ENCODE results near the gene NAT8.
"Not testable (repeated sequence)": the region's sequence is repeated elsewhere in the genome, so short reads cannot be mapped to it uniquely, and the experiment has no call there.

Gene NAT8

DNA sequence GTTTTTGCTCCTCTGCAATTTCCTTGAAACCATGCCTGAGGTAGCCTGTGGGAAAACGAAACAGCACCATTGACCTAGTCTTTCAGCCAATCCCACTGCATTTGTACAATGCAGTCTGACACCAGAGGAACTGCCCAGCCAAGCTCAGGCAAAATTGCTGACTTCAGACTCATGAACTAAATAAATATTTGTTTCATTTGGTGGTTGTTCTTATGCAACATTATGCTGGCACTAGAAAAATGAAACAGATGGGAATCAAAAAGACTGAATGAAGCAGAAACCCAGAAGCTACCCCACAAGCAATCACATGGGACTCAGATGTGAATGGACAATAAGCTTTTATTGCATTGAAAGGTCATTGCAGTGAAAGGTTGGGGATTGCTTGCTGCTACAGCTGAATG is 1.7 kb downstream of the NAT8 start:
- H3K4me3 ChIP-seq (ENCODE audit: control insufficient read depth, low read depth, low read length) = no peak overlapping the region
- no peak for DNase-seq (ENCODE audit: low read depth)
- TF ChIP-seq, protein P1, sequence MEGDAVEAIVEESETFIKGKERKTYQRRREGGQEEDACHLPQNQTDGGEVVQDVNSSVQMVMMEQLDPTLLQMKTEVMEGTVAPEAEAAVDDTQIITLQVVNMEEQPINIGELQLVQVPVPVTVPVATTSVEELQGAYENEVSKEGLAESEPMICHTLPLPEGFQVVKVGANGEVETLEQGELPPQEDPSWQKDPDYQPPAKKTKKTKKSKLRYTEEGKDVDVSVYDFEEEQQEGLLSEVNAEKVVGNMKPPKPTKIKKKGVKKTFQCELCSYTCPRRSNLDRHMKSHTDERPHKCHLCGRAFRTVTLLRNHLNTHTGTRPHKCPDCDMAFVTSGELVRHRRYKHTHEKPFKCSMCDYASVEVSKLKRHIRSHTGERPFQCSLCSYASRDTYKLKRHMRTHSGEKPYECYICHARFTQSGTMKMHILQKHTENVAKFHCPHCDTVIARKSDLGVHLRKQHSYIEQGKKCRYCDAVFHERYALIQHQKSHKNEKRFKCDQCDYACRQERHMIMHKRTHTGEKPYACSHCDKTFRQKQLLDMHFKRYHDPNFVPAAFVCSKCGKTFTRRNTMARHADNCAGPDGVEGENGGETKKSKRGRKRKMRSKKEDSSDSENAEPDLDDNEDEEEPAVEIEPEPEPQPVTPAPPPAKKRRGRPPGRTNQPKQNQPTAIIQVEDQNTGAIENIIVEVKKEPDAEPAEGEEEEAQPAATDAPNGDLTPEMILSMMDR (IDR thresholded peaks at IDR 0.05; ENCODE audit: control insufficient read depth, insufficient read depth, low read depth, low read length, missing control alignments) = no peak

- H3K4me3 ChIP-seq (ENCODE audit: control insufficient read depth, low read depth, low read length) = no peak overlapping the region
- TF ChIP-seq, protein P1 (IDR thresholded peaks at IDR 0.05; ENCODE audit: control insufficient read depth, insufficient read depth, low read depth, low read length, missing control alignments) = no peak
- DNase-seq (ENCODE audit: low read depth) = no peak
Observed at GRCh38 chr2:73638429-73638828, 3.8 kb downstream of the NAT8 start.

- H3K4me3 ChIP-seq (ENCODE audit: control insufficient read depth, low read depth, low read length); DNase-seq (ENCODE audit: low read depth): not testable (repeated sequence)
Observed at GRCh38 chr2:73636977-73637376, 5.2 kb downstream of the NAT8 start.

DNA sequence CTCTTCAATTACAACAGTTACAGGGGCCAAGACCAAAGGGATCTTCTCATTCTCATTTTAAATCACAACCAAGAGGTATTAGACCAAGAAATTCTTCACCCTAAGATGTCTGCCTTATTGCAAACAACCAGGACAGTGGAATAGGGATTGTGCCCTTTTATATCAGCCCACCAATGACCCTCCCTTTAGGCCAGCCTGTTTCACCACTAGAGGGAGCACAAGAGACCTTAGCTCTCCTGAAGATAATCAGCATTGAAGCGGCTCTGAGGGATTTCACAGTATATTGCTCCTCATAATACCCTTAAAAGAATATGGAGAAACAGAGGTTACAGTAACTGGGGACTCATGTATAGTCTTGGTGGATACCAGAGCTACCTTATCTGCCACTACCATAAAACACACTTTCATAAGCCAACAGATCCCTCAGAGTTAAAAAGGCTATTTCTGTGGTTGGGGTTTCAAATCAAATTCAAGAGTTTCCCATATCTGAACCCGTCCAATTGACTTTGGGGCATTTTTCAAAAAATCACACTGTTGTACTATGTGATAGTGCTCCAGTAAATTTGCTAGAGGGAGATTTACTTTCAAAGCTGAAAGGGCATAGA is 11.5 kb downstream of the NAT8 start:
- H3K4me3 ChIP-seq (ENCODE audit: control insufficient read depth, low read depth, low read length); DNase-seq (ENCODE audit: low read depth): not testable (repeated sequence)
- TF ChIP-seq, protein P1 (IDR thresholded peaks at IDR 0.05; ENCODE audit: control insufficient read depth, insufficient read depth, low read depth, low read length, missing control alignments) = peak; percentile 61

DNA sequence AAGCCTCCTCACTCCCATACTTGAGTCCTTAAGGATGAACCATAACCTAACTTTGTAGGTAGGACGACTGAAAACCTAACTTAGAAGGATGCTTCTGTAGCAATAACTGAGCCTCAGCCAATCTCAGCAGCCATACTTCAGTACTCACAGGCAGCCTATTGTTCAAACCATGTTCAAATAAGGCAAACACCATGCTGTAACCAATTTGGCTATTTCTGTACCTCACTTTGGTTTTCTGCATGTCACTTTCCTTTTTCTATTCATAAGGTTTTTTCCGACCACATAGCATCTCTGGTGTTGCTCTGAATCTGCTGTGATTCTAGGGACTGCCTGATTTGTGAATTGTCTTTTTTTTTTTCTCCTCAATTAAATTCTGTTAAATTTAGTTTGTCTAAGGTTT is 13.7 kb downstream of the NAT8 start:
- not testable (repeated sequence) for H3K4me3 ChIP-seq (ENCODE audit: control insufficient read depth, low read depth, low read length); DNase-seq (ENCODE audit: low read depth)

DNA sequence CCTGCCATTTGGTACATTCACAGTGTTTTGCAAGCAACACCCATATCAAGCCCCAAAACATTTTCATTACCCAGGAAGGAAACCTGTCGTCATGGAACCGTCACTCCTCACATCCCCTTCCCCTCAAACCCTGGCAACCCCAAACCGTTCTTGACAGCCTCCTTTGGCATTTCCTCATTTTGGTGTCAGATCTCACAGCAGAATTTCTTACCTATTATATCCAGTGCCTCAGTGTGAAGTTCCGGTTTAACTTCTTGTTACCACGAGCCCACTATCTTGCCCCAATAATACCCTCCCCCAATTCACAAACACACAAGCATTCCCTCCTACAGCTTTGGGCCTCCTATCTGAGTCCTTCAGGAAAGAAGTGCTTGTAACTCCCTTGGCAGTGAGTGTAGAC is 16.0 kb downstream of the NAT8 start:
- DNase-seq (ENCODE audit: low read depth); H3K4me3 ChIP-seq (ENCODE audit: control insufficient read depth, low read depth, low read length): not testable (repeated sequence)

DNA sequence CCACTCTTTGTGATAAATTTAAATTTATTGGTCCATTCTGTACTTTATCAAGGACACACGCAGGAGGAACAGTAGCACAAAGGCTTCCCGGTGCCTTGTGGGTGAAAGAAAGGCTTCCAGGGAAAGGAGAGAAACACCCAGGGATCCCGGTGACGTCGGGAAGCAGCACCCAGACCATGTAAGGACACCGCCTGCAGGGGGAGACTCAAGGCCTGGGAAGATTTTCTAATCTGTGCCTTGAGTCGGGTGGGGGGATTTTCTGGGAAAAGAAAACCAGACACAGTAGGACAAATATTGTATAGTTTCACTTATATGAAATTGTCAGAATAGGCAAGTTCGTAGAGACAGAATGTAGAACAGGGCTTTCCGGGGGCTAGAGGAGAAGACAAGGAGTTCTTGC is 17.6 kb downstream of the NAT8 start:
- not testable (repeated sequence) for DNase-seq (ENCODE audit: low read depth)

GRCh38 chr2:73624036-73624435 is 18.2 kb downstream of the NAT8 start:
- H3K4me3 ChIP-seq (ENCODE audit: control insufficient read depth, low read depth, low read length); DNase-seq (ENCODE audit: low read depth): not testable (repeated sequence)

More for the DNA sequence above, 17.6 kb downstream of the NAT8 start:
- not testable (repeated sequence) for H3K4me3 ChIP-seq (ENCODE audit: control insufficient read depth, low read depth, low read length)

DNA sequence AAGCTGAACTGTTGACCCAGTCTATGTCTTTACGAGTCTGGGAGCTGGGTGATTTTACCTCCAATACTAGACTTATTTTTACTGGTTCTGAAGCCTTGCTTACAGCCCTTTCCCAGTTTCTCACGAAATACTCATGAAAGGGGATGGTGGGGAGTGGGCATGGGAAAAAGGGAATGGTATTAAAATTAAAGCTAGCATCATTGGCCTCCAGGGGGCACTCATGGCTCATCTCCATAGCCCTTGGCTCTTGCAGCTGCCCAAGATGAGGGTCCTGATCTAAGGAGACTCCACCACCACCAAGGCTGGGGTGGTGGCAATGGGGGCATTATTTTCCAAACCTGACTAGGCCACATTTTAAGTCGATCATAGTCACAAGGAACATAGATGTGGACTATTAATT is 22.3 kb downstream of the NAT8 start:
- H3K4me3 ChIP-seq (ENCODE audit: control insufficient read depth, low read depth, low read length); DNase-seq (ENCODE audit: low read depth): not testable (repeated sequence)

GRCh38 chr2:73614997-73615396 is 27.2 kb downstream of the NAT8 start:
- no peak for DNase-seq (ENCODE audit: low read depth)
- no peak overlapping the region for H3K4me3 ChIP-seq (ENCODE audit: control insufficient read depth, low read depth, low read length)
- TF ChIP-seq, protein P1 (IDR thresholded peaks at IDR 0.05; ENCODE audit: control insufficient read depth, insufficient read depth, low read depth, low read length, missing control alignments) = no peak

All from AG09309 (cell line).